Epithelial cell of esophagus (primary cell): ENCODE data around the gene SFXN4.
"Not testable (repeated sequence)": the region's sequence is repeated elsewhere in the genome, so short reads cannot be mapped to it uniquely, and the experiment has no call there.

Experiments used
- DNase-seq: peaks from one replicate; pipeline ENCODE4 v3.0.0; 2010; ENCODE audit warnings: low read depth
- H3K4me3 ChIP-seq: 2 replicates; pipeline ENCODE4 v1.5.1; 2011; ENCODE audit warnings: mild to moderate bottlenecking, low read length, control low read depth
- TF ChIP-seq, protein P1 (sequence below): IDR thresholded peaks from 2 replicates; pipeline ENCODE4 v1.5.1; 2011; ENCODE audit warnings: low read depth, mild to moderate bottlenecking, low read length, control low read depth, inconsistent platforms; ENCODE audit not compliant: insufficient read depth; ENCODE audit errors: missing control alignments

SFXN4 gene

DNA sequence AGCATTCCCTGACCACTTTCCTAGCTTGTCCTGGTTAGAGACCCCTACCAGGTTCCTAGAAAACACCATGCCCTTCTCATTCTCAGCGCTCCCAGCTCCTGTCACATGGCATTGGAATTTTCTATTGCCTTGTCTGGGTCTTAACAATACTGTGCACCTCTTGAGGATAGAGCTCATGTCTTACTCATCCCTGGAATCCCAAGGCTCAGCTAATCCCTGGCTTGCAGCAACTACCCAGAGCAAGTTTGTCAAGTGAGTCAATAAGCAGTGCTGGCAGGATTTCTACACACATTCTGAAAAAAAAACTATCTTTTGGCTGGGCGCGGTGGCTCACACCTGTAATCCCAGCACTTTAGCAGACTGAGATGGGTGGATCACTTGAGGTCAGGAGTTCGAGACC lies 24.8 kb upstream of the SFXN4 start:
- H3K4me3 ChIP-seq = no peak overlapping the region
- TF ChIP-seq, protein P1, sequence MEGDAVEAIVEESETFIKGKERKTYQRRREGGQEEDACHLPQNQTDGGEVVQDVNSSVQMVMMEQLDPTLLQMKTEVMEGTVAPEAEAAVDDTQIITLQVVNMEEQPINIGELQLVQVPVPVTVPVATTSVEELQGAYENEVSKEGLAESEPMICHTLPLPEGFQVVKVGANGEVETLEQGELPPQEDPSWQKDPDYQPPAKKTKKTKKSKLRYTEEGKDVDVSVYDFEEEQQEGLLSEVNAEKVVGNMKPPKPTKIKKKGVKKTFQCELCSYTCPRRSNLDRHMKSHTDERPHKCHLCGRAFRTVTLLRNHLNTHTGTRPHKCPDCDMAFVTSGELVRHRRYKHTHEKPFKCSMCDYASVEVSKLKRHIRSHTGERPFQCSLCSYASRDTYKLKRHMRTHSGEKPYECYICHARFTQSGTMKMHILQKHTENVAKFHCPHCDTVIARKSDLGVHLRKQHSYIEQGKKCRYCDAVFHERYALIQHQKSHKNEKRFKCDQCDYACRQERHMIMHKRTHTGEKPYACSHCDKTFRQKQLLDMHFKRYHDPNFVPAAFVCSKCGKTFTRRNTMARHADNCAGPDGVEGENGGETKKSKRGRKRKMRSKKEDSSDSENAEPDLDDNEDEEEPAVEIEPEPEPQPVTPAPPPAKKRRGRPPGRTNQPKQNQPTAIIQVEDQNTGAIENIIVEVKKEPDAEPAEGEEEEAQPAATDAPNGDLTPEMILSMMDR = no peak
- DNase-seq = peak; percentile 99

DNA sequence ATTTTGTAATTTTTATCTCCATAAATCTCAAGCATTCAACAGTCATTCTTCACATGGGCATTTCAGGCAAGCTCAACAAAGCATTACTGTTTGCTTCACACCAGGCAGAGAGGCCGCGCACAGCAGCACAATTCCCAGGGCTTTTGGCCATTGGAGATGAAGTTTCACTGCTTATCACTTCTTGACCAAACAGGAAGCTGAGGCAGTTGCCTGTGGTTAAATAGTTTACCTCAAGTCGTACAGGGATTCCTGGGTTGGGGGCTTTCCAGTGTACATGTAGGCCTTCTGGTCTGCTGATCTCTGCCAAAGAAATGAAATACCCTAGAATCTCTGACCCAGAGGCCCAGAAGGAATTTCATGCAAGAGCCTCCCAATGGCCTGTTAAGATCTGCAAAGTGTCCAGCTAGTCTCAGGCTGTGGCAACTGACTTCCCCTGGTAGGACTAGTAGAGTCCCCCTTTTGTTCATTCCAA lies 24.3 kb upstream of the SFXN4 start:
- TF ChIP-seq, protein P1 = no peak
- no peak overlapping the region for H3K4me3 ChIP-seq
- no peak for DNase-seq

DNA sequence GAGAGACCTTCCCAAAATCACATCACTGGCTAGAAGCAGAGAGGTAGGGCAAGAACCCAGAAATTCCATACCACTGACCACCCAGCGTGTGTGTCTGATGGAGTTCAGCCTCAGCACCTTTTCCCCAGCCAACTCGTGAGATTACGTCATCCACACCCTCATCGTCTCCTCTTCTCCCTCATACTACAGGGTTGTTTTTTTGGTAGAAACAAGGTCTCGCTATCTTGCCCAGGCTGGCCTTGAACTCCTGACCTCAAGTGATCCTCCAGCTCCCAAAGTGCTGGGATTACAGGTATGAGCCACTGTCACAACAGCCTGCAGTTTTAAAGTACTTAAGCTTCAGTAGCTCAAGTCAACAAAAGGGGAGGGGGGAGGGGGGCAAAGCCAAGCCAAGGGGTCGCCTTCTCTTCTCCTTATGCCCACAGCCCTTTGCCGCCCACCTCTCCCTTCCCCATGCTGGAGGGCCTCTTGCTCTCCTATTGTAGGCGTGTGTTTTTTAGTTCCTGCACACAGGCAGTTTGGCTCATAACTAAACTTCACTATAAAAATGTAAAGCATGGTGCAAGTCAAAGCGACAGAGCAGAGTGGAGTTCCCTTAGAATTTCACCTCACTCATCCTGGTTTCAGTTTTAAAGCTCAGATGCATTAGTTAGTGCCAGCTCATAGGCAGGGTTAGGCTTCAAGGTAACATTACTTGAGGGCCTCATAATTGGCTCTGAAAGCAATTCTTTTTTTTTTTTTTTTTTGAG lies 18.3 kb upstream of the SFXN4 start:
- no peak overlapping the region for H3K4me3 ChIP-seq
- no peak for DNase-seq
- TF ChIP-seq, protein P1 = no peak

DNA sequence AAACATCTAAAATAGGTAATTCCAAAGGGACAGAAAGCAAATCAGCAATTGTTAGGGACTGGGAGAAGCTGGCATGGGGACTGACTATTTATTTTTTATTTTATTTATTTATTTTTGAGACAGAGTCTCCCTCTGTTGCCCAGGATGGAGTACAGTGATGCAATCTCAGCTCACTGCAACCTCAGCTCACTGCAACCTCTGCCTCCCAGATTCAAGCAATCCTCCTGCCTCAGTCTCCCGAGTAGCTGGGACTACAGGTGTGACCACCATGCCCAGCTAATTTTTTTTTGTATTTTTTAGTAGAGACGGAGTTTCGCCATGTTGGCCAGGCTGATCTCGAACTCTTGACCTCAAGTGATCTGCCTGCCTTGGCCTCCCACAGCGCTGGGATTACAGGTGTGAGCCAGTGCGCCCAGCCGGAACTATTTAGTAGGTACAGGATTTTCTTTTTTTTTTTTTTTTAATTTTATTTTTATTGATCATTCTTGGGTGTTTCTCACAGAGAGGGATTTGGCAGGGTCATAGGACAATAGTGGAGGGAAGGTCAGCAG lies 15.4 kb upstream of the SFXN4 start:
- DNase-seq, H3K4me3 ChIP-seq: not testable (repeated sequence)

DNA sequence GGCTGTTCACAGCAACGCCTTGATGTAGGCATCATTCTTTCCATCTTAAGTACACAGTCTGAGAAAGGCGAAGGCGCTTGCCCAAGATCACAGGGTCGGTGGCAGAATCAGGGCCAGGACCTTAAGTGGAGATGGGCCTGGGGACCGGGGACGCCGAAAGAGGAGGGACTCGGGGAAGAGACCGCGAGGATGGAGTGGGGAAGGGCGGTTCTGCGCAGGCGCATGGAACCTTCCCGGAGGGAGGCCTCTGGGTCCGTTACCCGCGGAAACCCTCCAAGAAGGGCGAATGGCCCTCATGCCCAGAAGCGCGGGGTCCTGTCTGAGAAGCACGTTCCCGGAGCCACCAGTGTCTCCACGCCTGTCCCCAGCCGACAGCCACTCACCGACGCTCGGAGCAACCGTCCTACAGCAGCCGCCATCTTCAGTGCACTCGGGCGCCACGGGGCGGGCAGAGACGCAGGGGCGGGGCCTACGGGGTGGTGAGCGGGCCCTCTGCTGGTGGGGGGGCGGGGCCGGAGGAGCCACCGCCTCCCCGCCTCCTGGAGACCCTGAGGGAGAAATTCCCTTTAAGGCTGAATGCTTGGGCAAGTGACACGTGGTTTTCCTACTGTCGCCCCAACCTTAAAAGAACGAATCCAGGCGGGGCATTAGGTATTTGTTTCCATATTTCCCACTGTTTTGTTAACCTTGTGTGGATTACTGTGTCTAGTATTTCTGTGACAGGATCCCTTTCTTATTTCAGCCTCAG lies 13.0 kb upstream of the SFXN4 start, which contains the start of gene PRDX3:
TSS of gene PRDX3 (minus strand) at position 441 of the 748 bp plus-strand sequence. CDS start at position 419, 22 bp downstream.
- peak within 1 kb of the TSS; percentile 84 for H3K4me3 ChIP-seq
- DNase-seq = peak; percentile 88
- TF ChIP-seq, protein P1 = peak; percentile 11

DNA sequence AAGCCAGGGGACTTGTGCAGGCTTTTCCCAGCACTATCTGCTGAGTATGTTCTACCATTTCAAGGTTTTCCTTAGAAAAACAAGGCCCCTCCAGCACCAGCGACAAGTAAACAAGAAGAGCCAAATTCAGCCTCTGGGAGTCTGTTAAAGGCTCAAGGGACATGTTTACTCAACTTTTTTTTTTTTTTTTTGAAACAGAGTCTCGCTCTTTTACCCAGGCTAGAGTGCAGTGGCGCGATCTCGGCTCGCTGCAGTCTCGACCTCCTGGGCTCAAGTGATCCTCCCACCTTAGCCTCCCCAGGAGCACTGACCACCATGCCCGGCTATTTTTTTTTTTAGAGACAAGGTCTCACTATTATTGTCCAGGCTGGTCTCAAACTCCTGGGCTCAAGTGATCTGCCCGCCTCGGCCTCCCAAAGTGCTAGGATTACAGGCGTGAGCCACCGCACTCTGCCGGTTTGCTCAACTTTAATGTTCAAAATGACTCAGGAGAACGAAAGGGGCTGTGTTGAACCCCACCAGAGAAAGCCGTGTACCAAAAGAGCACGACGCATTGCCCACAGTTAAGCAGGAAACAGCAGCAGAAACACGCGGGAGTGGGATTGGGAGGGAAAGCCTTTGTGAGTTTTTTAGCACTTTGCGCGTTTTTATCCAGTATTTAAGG lies 12.3 kb upstream of the SFXN4 start:
- TF ChIP-seq, protein P1 = no peak
- DNase-seq = peak; percentile 37

DNA sequence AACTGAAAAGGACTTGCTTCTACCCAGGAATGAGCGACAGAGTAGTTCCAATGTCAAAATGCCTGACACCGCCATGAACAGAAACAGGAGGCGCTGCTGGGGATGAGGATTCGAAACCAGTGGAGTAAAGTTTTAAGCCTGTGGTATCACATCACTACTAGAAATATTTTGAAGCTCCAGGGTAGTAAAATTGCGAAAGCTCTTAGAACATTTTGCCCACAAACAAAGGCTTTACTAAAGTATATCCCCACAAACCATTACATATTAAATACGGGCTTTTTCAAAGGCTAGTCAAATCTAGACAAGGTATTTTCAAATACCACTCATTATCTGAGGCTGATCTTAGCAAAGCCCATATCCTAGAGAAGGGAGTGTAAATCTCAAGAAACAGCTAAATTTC lies 10.7 kb upstream of the SFXN4 start:
- no peak overlapping the region for H3K4me3 ChIP-seq
- DNase-seq = no peak
- TF ChIP-seq, protein P1 = no peak

More for the DNA sequence above, 12.3 kb upstream of the SFXN4 start:
- H3K4me3 ChIP-seq = peak overlapping the region; percentile 84
